ENCODE measurements around the gene TTLL7. TPM values are rescaled to one million over a fixed set of nuclear protein-coding genes. Genes with fewer than 3 reads are reported as not detected.

Gene TTLL7
- not detected for polyA plus RNA-seq (2012; ENCODE audit: missing spikeins)

DNA sequence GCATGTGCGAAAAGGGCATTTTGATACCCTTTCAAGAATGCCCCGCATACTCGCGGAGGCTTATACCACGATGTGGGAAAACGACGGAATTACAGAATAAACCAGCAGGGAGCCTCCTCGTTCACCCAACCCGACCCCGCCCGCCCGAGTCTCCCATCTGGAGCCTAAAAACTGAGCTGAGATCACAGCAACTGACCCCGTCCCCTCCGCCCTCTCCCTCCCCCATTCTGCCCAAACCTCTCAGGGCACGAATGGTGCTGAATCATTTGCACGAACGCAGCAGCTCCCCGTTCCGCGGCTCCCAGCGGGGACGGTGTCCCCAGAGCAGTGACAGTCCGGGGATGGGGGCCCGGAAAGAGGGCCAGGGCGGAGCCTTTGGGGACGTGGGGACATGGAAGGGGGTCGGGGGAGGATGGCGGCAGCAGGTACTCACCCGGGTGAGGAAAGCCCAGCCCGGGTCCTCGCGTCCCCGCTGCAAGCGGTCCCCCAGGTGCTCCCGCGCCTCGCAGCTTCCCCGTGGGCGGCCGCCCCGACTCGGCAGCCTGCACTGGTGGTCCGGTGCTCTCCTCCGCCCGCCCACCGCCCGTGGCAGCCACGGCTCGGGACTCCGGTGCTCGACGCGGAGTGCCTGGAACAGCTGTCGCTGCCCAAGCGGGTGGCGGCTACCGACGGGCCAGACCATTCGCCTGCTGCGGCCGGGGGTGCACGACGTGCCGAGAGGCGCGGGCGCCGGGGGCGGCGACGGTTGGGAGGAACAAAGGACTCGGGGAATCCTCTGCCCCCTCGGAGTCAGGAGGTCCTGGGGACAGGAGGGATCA is at the start of gene TTLL7:
TSS of gene TTLL7 (minus strand) at position 635 of the 818 bp plus-strand sequence. CDS start 46,921 bp downstream, outside the sequence.
- FAIRE-seq (peak; percentile 48), DNase-seq (ENCODE audit: insufficient read length) (peak; percentile 49)
- TF ChIP-seq TAF1 (IDR thresholded peaks at IDR 0.05; ENCODE audit: borderline replicate concordance, low read depth, low read length) (no peak), POLR2A (IDR thresholded peaks at IDR 0.05; ENCODE audit: low read depth, low read length) (no peak), POLR2AphosphoS5 (IDR thresholded peaks at IDR 0.05; ENCODE audit: low read depth, low read length) (no peak)

- no peak for FAIRE-seq
- TF ChIP-seq POLR2AphosphoS5 (IDR thresholded peaks at IDR 0.05; ENCODE audit: low read depth, low read length): no peak
- no peak for TF ChIP-seq TAF1 (IDR thresholded peaks at IDR 0.05; ENCODE audit: borderline replicate concordance, low read depth, low read length)
- no peak for TF ChIP-seq POLR2A (IDR thresholded peaks at IDR 0.05; ENCODE audit: low read depth, low read length)
Observed at GRCh38 chr1:84042461-84042860, 43.5 kb upstream of the TTLL7 start.

GRCh38 chr1:84037758-84038611 is 39.1 kb upstream of the TTLL7 start:
- FAIRE-seq (no peak), DNase-seq (ENCODE audit: insufficient read length) (no peak)
- no peak for TF ChIP-seq POLR2AphosphoS5 (IDR thresholded peaks at IDR 0.05; ENCODE audit: low read depth, low read length)

More at GRCh38 chr1:84042461-84042860, 43.5 kb upstream of the TTLL7 start:
- DNase-seq (ENCODE audit: insufficient read length): no peak

DNA sequence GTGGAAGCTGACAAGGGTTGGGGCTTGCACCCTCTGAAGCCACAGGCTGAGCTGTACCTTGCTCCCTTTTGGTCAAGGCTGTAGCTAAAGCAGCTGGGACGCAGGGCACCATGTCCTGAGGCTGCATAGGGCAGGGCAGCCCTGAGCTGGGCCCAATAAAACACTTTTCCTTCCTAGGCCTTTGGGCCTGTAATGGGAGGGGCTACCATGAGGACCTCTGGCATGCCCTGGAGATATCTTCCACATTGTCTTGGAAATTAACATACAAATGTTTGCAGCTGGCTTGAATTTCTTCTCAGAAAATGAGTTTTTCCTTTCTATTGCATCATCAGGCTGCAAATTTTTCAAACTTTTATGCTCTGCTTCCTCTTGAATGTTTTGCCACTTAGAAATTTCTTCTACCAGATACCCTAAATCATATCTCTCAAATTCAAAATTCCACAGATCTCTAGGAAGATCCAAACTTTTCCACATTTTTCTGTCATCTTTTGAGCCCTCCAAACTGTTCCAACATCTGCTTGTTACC is 32.9 kb upstream of the TTLL7 start:
- TF ChIP-seq TAF1 (IDR thresholded peaks at IDR 0.05; ENCODE audit: borderline replicate concordance, low read depth, low read length): no peak
- no peak for TF ChIP-seq POLR2AphosphoS5 (IDR thresholded peaks at IDR 0.05; ENCODE audit: low read depth, low read length)
- TF ChIP-seq POLR2A (IDR thresholded peaks at IDR 0.05; ENCODE audit: low read depth, low read length): no peak

GRCh38 chr1:84027368-84027767 is 28.4 kb upstream of the TTLL7 start:
- DNase-seq (ENCODE audit: insufficient read length) (no peak), FAIRE-seq (no peak)
- TF ChIP-seq POLR2AphosphoS5 (IDR thresholded peaks at IDR 0.05; ENCODE audit: low read depth, low read length) (no peak), POLR2A (IDR thresholded peaks at IDR 0.05; ENCODE audit: low read depth, low read length) (no peak), TAF1 (IDR thresholded peaks at IDR 0.05; ENCODE audit: borderline replicate concordance, low read depth, low read length) (no peak)

More for the DNA sequence above, 32.9 kb upstream of the TTLL7 start:
- FAIRE-seq (no peak), DNase-seq (ENCODE audit: insufficient read length) (no peak)

DNA sequence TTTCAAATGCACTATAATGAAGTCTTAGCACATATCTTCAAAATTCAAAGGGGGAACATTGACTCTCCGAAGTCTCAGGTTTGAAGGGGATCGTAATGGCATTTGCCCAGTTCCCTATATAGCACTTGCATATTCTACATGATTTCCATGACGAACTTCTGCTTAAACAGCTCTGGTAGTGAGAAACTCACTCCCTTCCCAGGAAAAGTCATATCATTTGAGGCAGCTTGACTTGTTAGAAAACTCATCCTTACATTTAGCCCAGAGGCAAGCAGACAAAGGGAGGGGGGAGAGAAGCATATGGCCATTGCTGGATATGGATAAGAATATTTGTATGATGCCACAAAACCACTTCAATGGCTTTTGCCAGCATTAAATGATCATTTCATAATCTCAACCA is 27.0 kb upstream of the TTLL7 start:
- TF ChIP-seq TAF1 (IDR thresholded peaks at IDR 0.05; ENCODE audit: borderline replicate concordance, low read depth, low read length): no peak
- no peak for TF ChIP-seq POLR2A (IDR thresholded peaks at IDR 0.05; ENCODE audit: low read depth, low read length)
- TF ChIP-seq POLR2AphosphoS5 (IDR thresholded peaks at IDR 0.05; ENCODE audit: low read depth, low read length): no peak
- FAIRE-seq: no peak
- no peak for DNase-seq (ENCODE audit: insufficient read length)

- TF ChIP-seq TAF1 (IDR thresholded peaks at IDR 0.05; ENCODE audit: borderline replicate concordance, low read depth, low read length) (no peak), POLR2A (IDR thresholded peaks at IDR 0.05; ENCODE audit: low read depth, low read length) (no peak)
- no peak for DNase-seq (ENCODE audit: insufficient read length)
- no peak for FAIRE-seq
Observed at GRCh38 chr1:84021822-84022221, 22.9 kb upstream of the TTLL7 start.

GRCh38 chr1:84020151-84020550 is 21.2 kb upstream of the TTLL7 start:
- DNase-seq (ENCODE audit: insufficient read length): no peak
- no peak for FAIRE-seq
- TF ChIP-seq TAF1 (IDR thresholded peaks at IDR 0.05; ENCODE audit: borderline replicate concordance, low read depth, low read length) (no peak), POLR2A (IDR thresholded peaks at IDR 0.05; ENCODE audit: low read depth, low read length) (no peak), POLR2AphosphoS5 (IDR thresholded peaks at IDR 0.05; ENCODE audit: low read depth, low read length) (no peak)

- no peak for FAIRE-seq
- TF ChIP-seq TAF1 (IDR thresholded peaks at IDR 0.05; ENCODE audit: borderline replicate concordance, low read depth, low read length): no peak
- TF ChIP-seq POLR2A (IDR thresholded peaks at IDR 0.05; ENCODE audit: low read depth, low read length): no peak
- TF ChIP-seq POLR2AphosphoS5 (IDR thresholded peaks at IDR 0.05; ENCODE audit: low read depth, low read length): no peak
- DNase-seq (ENCODE audit: insufficient read length): no peak
Observed at GRCh38 chr1:84019217-84019616, 20.3 kb upstream of the TTLL7 start.

GRCh38 chr1:84013708-84014107 is 14.8 kb upstream of the TTLL7 start:
- TF ChIP-seq POLR2AphosphoS5 (IDR thresholded peaks at IDR 0.05; ENCODE audit: low read depth, low read length) (no peak), TAF1 (IDR thresholded peaks at IDR 0.05; ENCODE audit: borderline replicate concordance, low read depth, low read length) (no peak), POLR2A (IDR thresholded peaks at IDR 0.05; ENCODE audit: low read depth, low read length) (no peak)
- DNase-seq (ENCODE audit: insufficient read length) (no peak), FAIRE-seq (peak; percentile 61)

GRCh38 chr1:84012018-84012417 is 13.1 kb upstream of the TTLL7 start:
- no peak for FAIRE-seq
- TF ChIP-seq TAF1 (IDR thresholded peaks at IDR 0.05; ENCODE audit: borderline replicate concordance, low read depth, low read length) (no peak), POLR2AphosphoS5 (IDR thresholded peaks at IDR 0.05; ENCODE audit: low read depth, low read length) (no peak), POLR2A (IDR thresholded peaks at IDR 0.05; ENCODE audit: low read depth, low read length) (no peak)
- no peak for DNase-seq (ENCODE audit: insufficient read length)
